Lower lobe of right lung (tissue), 2 donors: ENCODE measurements around the gene ZNF367. TPM values are rescaled to one million over a fixed set of nuclear protein-coding genes. Genes with fewer than 3 reads are reported as not detected.

ENCODE experiments used
- ATAC-seq, 2 donors: fragments of 200-7000 bp; cut with Tn5 transposase; one replicate each; pipeline ENCODE4 v1.9.1; 2020 to 2022; ENCODE audit warnings: mild to moderate bottlenecking in 2 of 2, moderate library complexity in 2 of 2
- DNase-seq: peaks from one replicate; pipeline ENCODE4 v3.0.0-alpha.2; 2020
- H3K27ac ChIP-seq: fragments of 200-600 bp; one replicate; pipeline ENCODE4 v1.8.0; 2022
- H3K27me3 ChIP-seq: fragments of 200-600 bp; one replicate; pipeline ENCODE4 v1.8.0; 2022; ENCODE audit warnings: low read depth
- H3K36me3 ChIP-seq: fragments of 200-600 bp; one replicate; pipeline ENCODE4 v1.8.0; 2022; ENCODE audit warnings: mild to moderate bottlenecking
- H3K4me1 ChIP-seq: fragments of 200-600 bp; one replicate; pipeline ENCODE4 v1.8.0; 2022
- H3K4me3 ChIP-seq: fragments of 200-600 bp; one replicate; pipeline ENCODE4 v1.8.0; 2022; ENCODE audit warnings: mild to moderate bottlenecking
- H3K9me3 ChIP-seq: fragments of 200-600 bp; one replicate; pipeline ENCODE4 v1.8.0; 2022
- intact Hi-C: fragments of 100-400 bp; cut with DNase I; formaldehyde crosslinking; loops from one replicate; pipeline ENCODE4 v1.11.0; 2022
- total RNA-seq: library from RNA; stranded (reverse); fragmentation: NEBNext Ultra II Directional; extraction: Animal tissue kit (Norgen Biotek cat#: 25700); gene quantifications from one replicate; pipeline ENCODE4 v1.2.1, GENCODE V29; 2021
- TF ChIP-seq, protein P1 (sequence below): fragments of 200-600 bp; IDR thresholded peaks from one replicate; pipeline ENCODE4 v1.8.0; 2022; ENCODE audit warnings: antibody characterized with exemption, mild to moderate bottlenecking
- donor health status: DM: no; HTN: yes; CAD: no; lungs with severe emphysema.

Gene ZNF367
- total RNA-seq, 1 donor from 2014 or later, result 1.1 TPM

GRCh38 chr9:96348261-96348660, 69.9 kb downstream of the ZNF367 start:
- Histone ChIP-seq H3K9me3 (no peaks in the 10 kb centered on the region), H3K4me3 (no peak overlapping the region), H3K4me1 (peaks cover 12% of the 10 kb centered on the region), H3K36me3 (peaks cover 20% of the 10 kb centered on the region), H3K27me3 (no peaks in the 10 kb centered on the region), H3K27ac (no peak overlapping the region)
- ATAC-seq (no peak), DNase-seq (no peak)
- TF ChIP-seq, protein P1, sequence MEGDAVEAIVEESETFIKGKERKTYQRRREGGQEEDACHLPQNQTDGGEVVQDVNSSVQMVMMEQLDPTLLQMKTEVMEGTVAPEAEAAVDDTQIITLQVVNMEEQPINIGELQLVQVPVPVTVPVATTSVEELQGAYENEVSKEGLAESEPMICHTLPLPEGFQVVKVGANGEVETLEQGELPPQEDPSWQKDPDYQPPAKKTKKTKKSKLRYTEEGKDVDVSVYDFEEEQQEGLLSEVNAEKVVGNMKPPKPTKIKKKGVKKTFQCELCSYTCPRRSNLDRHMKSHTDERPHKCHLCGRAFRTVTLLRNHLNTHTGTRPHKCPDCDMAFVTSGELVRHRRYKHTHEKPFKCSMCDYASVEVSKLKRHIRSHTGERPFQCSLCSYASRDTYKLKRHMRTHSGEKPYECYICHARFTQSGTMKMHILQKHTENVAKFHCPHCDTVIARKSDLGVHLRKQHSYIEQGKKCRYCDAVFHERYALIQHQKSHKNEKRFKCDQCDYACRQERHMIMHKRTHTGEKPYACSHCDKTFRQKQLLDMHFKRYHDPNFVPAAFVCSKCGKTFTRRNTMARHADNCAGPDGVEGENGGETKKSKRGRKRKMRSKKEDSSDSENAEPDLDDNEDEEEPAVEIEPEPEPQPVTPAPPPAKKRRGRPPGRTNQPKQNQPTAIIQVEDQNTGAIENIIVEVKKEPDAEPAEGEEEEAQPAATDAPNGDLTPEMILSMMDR, result no peak
- intact Hi-C loops, result no loop called here

DNA sequence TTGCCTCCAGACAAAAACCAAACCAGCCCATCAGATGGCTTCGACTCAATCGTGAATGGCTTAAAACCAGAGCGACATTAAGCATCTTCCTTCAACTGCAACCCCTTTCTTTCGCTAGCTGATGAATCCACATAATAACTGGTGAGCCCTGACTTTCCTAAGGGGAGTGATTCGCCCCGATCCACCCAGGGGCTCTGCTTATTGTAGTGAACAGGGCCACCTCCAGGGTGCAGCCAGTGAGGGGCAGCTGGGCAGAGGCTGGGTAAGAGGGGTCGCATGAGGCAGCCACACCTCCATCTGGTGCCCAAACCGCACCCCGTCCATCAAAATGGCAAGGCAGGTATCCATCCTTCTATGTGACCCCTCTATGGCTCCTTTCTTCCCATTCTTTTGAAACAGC, 72.6 kb downstream of the ZNF367 start:
- intact Hi-C loops, result no loop called here
- peaks cover 12% of the 10 kb centered on the region for H3K4me1 ChIP-seq

GRCh38 chr9:96344458-96345180, 73.6 kb downstream of the ZNF367 start:
- Histone ChIP-seq H3K9me3 (no peaks in the 10 kb centered on the region), H3K27me3 (no peaks in the 10 kb centered on the region), H3K4me3 (no peak overlapping the region), H3K27ac (peak overlapping the region; percentile 41), H3K4me1 (peaks cover 12% of the 10 kb centered on the region), H3K36me3 (peaks cover 8% of the 10 kb centered on the region)
- TF ChIP-seq, protein P1, result no peak
- intact Hi-C loops, result no loop called here
- DNase-seq (no peak), ATAC-seq (peak; percentile 62 to 70)

More for the DNA sequence above, 72.6 kb downstream of the ZNF367 start:
- peaks cover 15% of the 10 kb centered on the region for H3K36me3 ChIP-seq
- TF ChIP-seq, protein P1, result no peak
- peak overlapping the region; percentile 41 for H3K27ac ChIP-seq
- no peaks in the 10 kb centered on the region for H3K9me3 ChIP-seq
- no peaks in the 10 kb centered on the region for H3K27me3 ChIP-seq
- no peak overlapping the region for H3K4me3 ChIP-seq
- DNase-seq, result no peak
- ATAC-seq, result no peak

- intact Hi-C loops, result no loop called here
- Histone ChIP-seq H3K27me3 (no peaks in the 10 kb centered on the region), H3K27ac (peak overlapping the region; percentile 43), H3K36me3 (peaks cover 5% of the 10 kb centered on the region), H3K9me3 (no peaks in the 10 kb centered on the region), H3K4me1 (peaks cover 12% of the 10 kb centered on the region), H3K4me3 (no peak overlapping the region)
- ATAC-seq (no peak), DNase-seq (no peak)
- TF ChIP-seq, protein P1, result no peak
These were observed 74.4 kb downstream of the ZNF367 start for GRCh38 chr9:96343515-96344360.

DNA sequence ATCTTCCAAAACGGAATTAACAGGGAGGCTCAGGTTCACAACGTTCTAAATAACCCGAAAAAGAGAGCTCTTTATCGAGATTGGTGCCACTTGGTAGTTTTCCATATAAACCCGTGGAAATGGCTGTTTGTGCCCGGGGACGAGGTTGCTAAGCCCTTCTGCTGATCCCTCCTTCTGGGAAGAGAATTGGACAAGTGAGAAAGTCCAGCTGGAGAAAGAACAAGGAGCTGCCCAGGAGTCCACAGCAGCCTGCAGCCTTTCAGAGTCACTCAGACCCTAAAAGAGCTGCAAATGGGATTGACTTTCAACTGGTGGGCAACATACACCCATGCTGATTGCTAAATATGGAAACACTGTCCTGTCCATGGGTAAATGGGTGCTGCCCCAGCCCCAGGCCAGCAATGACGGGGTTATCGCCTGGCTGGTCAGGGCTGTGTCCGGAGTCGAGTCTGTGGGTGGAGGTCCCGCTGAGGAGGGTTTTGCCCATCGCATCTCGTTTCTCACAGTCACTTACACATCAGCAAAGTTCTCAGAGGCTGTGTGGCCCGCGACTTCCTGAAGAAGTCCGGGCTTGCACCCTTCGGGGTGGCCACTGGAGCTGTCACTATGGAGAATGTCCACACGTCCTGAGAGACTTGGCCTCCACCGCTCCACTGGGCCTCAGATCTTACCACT, 75.5 kb downstream of the ZNF367 start:
- no peak overlapping the region for H3K4me3 ChIP-seq
- H3K4me1 ChIP-seq, result peaks cover 12% of the 10 kb centered on the region
- H3K36me3 ChIP-seq, result peaks cover 5% of the 10 kb centered on the region
- peak overlapping the region; percentile 43 for H3K27ac ChIP-seq
- DNase-seq (no peak), ATAC-seq (peak; percentile 21 to 34)
- H3K9me3 ChIP-seq, result no peaks in the 10 kb centered on the region
- intact Hi-C loops, result no loop called here
- H3K27me3 ChIP-seq, result no peaks in the 10 kb centered on the region
- TF ChIP-seq, protein P1, result no peak
